ENCODE data around the gene KIF2A. TPM values are rescaled to one million over a fixed set of nuclear protein-coding genes. Genes with fewer than 3 reads are reported as not detected.

Gene KIF2A
- total and polyA plus RNA-seq, 2 of the 13 experiments (the other 11 are each of a cell fraction or from before 2014, with no cell fraction given) = 8.5 to 19.2 TPM

DNA sequence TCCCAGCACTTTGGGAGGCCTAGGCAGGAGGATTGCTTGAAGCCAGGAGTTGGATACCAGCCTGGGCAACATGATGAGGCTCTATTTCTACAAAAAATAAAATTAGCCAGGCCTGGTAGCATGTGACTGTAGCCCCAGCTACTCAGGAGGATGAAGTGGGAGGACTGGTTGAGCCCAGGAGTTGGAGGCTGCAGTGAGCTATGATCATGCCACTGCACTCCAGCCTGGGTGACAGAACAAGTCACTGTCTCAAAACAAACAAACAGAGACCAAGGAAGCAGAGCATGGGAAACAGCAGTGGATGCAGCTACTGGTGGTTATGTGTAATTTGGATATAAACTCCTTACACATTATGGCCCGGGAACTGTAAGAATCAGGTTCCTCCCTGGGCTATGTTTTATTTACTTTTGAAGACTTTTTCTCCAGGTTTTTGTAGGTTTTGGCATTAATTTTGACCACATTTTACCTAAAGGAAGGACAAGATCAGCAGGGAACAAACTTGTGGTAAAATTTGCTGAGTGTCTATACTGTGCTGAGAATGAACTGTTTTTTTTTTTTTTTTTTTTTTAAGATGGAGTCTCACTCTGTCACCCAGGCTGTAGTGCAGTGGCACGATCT lies 8.3 kb downstream of the KIF2A start:
- CTCF ChIA-PET (ENCODE audit: low intra/inter-chr PET ratio, low total read pairs) = no interaction called here
- WGBS (ENCODE audit: low lambda C conversion rate) = 97% methylated on average over 2 of the region's 2 CpGs

More for the DNA sequence above, 8.3 kb downstream of the KIF2A start:
- Histone ChIP-seq H3K27me3 (ENCODE audit: control insufficient read depth in 1 of 2, insufficient read depth in 2 of 2, low read length in 2 of 2) (no peaks in the 10 kb centered on the region), H3K4me1 (ENCODE audit: insufficient read depth, low read length) (no peaks in the 10 kb centered on the region), H3K27ac (ENCODE audit: extremely low read length, insufficient read depth, low read length) (no peak overlapping the region), H2AFZ (ENCODE audit: low read length) (no peak overlapping the region), H3K36me3 (replicated peaks in 1 of 2; ENCODE audit: control insufficient read depth in 1 of 2, insufficient read depth in 2 of 2, low read length in 2 of 2) (no peaks in the 10 kb centered on the region), H3K9me3 (ENCODE audit: low read length) (no peaks in the 10 kb centered on the region), H3K79me2 (ENCODE audit: insufficient read depth, low read length) (peaks cover 41% of the 10 kb centered on the region), H4K20me1 (ENCODE audit: insufficient read depth, low read length) (peaks cover 21% of the 10 kb centered on the region), H3K4me2 (ENCODE audit: low read depth, low read length) (no peak overlapping the region), H3K4me3 (replicated peaks in 1 of 3; ENCODE audit: insufficient read depth in 1 of 3, low read depth in 2 of 3, low read length in 3 of 3) (no peak overlapping the region), H3K9ac (ENCODE audit: insufficient read depth, low read depth, low read length) (no peak overlapping the region)
- POLR2A ChIA-PET = no interaction called here
- ATAC-seq (no peak), FAIRE-seq (no peak), DNase-seq (ENCODE audit: low spot score) (no peak)
- in situ Hi-C loops (cut with HindIII; ENCODE audit: extremely low pct_ligation_motif_present, low pct_unique_long_range_greater_than_20kb) (no loop called here), intact Hi-C loops (cut with micrococcal nuclease; ENCODE audit: unreplicated experiment) (no loop called here)
- no TSS peak for BruUV-seq (replicated peaks)
- no peak for TF ChIP-seq IKZF4 (CRISPR knock-in tag; IDR thresholded peaks at IDR 0.05; ENCODE audit: borderline replicate concordance, low read depth, not compliant biosample characterization)
- peak; percentile 64 for TF ChIP-seq ZNF263 (CRISPR knock-in tag; IDR thresholded peaks at IDR 0.05)
- no peak for TF ChIP-seq KLF12 (CRISPR knock-in tag; IDR thresholded peaks at IDR 0.05; ENCODE audit: borderline replicate concordance)
- TF ChIP-seq, protein P1, sequence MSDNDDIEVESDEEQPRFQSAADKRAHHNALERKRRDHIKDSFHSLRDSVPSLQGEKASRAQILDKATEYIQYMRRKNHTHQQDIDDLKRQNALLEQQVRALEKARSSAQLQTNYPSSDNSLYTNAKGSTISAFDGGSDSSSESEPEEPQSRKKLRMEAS (IDR thresholded peaks at IDR 0.05) = no peak
- TF ChIP-seq, protein P2, sequence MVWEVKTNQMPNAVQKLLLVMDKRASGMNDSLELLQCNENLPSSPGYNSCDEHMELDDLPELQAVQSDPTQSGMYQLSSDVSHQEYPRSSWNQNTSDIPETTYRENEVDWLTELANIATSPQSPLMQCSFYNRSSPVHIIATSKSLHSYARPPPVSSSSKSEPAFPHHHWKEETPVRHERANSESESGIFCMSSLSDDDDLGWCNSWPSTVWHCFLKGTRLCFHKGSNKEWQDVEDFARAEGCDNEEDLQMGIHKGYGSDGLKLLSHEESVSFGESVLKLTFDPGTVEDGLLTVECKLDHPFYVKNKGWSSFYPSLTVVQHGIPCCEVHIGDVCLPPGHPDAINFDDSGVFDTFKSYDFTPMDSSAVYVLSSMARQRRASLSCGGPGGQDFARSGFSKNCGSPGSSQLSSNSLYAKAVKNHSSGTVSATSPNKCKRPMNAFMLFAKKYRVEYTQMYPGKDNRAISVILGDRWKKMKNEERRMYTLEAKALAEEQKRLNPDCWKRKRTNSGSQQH (CRISPR knock-in tag; IDR thresholded peaks at IDR 0.05; ENCODE audit: low read depth) = no peak
- TF ChIP-seq ATM (IDR thresholded peaks at IDR 0.05; ENCODE audit: borderline replicate concordance) = no peak
